Tibial artery (tissue), 4 donors: ENCODE results near the gene TBCE.
"Not testable (repeated sequence)": the region's sequence is repeated elsewhere in the genome, so short reads cannot be mapped to it uniquely, and the experiment has no call there.

ENCODE experiments used
- DNase-seq, 2 donors: peaks; one replicate each; pipeline ENCODE4 v3.0.0-alpha.2; 2019
- H3K27ac ChIP-seq, 2 donors: fragments of 200-600 bp; sonication (generic) in 1 of 2; 1 replicate in 1 of 2; 2 replicates in 1 of 2; pipeline ENCODE4 v1.5.1; 2018 to 2019; ENCODE audit warnings: mild to moderate bottlenecking in 1 of 2
- H3K27me3 ChIP-seq, 2 donors: fragments of 200-600 bp; sonication (generic) in 1 of 2; one replicate each; pipeline versions ENCODE4 v1.5.1 to v1.6.0; 2016 to 2019
- H3K36me3 ChIP-seq, 3 donors: fragments of 200-600 bp; sonication (generic) in 2 of 3; one replicate each; pipeline ENCODE4 v1.5.1; 2016 to 2019; ENCODE audit warnings: mild to moderate bottlenecking in 2 of 3
- H3K4me1 ChIP-seq, 4 donors: fragments of 200-600 bp; sonication (generic) in 2 of 4; 1 replicate in 3 of 4; 2 replicates in 1 of 4; pipeline ENCODE4 v1.5.1; 2016 to 2019
- H3K4me3 ChIP-seq, 2 donors: fragments of 200-600 bp; sonication (generic) in 1 of 2; 1 replicate in 1 of 2; 2 replicates in 1 of 2; pipeline ENCODE4 v1.5.1; 2018 to 2019; ENCODE audit warnings: mild to moderate bottlenecking in 2 of 2
- H3K9me3 ChIP-seq, 3 donors: fragments of 200-600 bp; sonication (generic) in 1 of 3; one replicate each; pipeline ENCODE4 v1.5.1; 2016 to 2019
- intact Hi-C: fragments of 100-400 bp; cut with DNase I; formaldehyde crosslinking; loops from one replicate; pipeline ENCODE4 v1.15.0; 2023; ENCODE audit warnings: low total_unique reads
- TF ChIP-seq, protein P1 (sequence below), 2 experiments: fragments of 200-600 bp in 1 of 2; fragments of 450-650 bp in 1 of 2; IDR thresholded peaks; one replicate each; pipeline ENCODE4 v1.5.1; 2017 to 2019; ENCODE audit warnings: antibody characterized with exemption in 2 of 2, mild to moderate bottlenecking in 1 of 2, moderate library complexity in 1 of 2

TBCE gene

DNA sequence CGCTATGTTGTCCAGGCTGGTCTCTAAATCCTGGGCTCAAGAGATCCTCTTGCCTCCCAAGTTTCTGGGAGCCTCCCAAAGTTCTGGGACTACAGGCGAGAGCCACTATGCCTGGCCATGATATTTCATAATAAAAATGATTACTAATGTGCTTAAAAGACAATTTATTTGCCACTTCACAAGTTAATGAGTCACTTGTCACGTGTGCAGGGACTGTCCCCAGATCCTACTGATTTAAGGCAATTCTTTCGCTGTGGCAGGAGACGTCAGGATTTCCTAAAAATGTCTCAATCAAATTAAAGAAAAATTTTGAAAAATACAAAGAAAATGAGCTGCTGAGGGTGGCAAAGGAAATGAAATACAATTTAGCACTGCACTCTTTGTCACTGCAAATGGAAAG lies 93.5 kb downstream of the TBCE start:
- intact Hi-C loops = no loop called here
- DNase-seq = no peak
- no peak overlapping the region for H3K27ac ChIP-seq

DNA sequence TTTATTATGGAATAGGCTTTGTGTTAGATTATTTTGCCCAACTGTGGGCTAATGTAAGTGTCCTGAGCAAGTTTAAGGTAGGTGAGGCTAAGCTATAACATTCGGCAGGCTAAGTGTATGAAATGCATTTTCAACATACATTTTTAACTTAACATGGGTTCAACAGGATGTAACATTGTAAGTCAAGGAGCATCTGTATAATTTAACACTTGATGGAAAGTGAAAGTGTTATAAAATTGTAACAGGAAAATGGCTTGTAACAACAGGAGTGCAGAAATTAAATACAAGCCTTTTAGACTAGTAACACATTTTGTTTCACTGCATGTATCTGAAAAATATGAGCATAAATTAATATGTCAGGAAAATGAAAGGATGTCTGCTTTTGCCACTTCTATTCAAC lies 94.7 kb downstream of the TBCE start:
- intact Hi-C loops = no loop called here
- no peaks in the 10 kb centered on the region for H3K9me3 ChIP-seq
- no peaks in the 10 kb centered on the region for H3K27me3 ChIP-seq
- no peak overlapping the region for H3K27ac ChIP-seq
- no peak for DNase-seq
- H3K4me3 ChIP-seq = no peak overlapping the region
- TF ChIP-seq, protein P1, sequence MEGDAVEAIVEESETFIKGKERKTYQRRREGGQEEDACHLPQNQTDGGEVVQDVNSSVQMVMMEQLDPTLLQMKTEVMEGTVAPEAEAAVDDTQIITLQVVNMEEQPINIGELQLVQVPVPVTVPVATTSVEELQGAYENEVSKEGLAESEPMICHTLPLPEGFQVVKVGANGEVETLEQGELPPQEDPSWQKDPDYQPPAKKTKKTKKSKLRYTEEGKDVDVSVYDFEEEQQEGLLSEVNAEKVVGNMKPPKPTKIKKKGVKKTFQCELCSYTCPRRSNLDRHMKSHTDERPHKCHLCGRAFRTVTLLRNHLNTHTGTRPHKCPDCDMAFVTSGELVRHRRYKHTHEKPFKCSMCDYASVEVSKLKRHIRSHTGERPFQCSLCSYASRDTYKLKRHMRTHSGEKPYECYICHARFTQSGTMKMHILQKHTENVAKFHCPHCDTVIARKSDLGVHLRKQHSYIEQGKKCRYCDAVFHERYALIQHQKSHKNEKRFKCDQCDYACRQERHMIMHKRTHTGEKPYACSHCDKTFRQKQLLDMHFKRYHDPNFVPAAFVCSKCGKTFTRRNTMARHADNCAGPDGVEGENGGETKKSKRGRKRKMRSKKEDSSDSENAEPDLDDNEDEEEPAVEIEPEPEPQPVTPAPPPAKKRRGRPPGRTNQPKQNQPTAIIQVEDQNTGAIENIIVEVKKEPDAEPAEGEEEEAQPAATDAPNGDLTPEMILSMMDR (IDR thresholded peaks at IDR 0.05) = no peak
- H3K4me1 ChIP-seq = no peaks in the 10 kb centered on the region
- H3K36me3 ChIP-seq = peaks cover 26 to 36% (median 31%) of the 10 kb centered on the region in 3 donors

More for the DNA sequence above, 93.5 kb downstream of the TBCE start:
- TF ChIP-seq, protein P1 (IDR thresholded peaks at IDR 0.05) = no peak
- Histone ChIP-seq H3K36me3 (peaks cover 23 to 32% (median 24%) of the 10 kb centered on the region in 3 donors), H3K9me3 (no peaks in the 10 kb centered on the region), H3K4me3 (no peak overlapping the region), H3K4me1 (no peaks in the 10 kb centered on the region), H3K27me3 (no peaks in the 10 kb centered on the region)

DNA sequence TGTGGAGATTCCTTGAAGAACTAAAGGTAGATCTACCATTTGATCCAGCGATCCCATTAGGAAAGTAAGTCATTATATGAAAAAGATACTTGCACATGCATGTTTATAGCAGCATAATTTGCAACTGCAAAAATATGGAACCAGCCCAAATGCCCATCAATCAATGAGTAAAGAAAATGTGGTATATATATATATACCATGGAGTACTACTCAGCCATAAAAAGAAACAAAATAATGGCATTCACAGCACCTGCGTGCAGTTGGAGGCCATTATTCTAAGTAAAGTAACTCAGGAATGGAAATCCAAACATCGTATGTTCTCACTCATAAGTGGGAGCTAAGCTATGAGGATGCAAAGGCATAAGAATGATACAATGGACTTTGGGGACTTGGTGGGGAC lies 95.6 kb downstream of the TBCE start:
- peaks cover 26 to 36% (median 32%) of the 10 kb centered on the region in 3 donors for H3K36me3 ChIP-seq

DNA sequence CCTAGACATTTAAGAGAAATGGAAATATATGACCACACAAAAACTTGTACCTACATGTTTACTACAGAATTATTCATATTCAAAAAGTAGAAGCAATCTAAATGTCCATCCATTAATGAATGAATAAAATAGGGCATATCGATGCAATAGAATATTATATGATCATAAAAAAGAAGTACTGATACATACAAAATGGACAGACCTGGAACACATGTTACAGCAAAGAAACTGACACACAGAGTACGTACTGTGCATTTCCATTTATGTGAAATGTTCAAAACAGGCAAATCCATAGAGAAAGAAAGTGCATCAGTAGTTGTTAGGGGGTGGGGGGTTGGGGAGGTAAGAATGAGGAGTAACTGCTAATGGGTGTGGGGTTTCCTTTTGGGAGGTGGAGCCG lies 97.8 kb downstream of the TBCE start:
- Histone ChIP-seq H3K27ac (no peak overlapping the region), H3K9me3 (no peaks in the 10 kb centered on the region), H3K4me1 (no peaks in the 10 kb centered on the region), H3K36me3 (peaks cover 36 to 43% (median 37%) of the 10 kb centered on the region in 3 donors), H3K27me3 (no peaks in the 10 kb centered on the region), H3K4me3 (no peak overlapping the region)
- DNase-seq = no peak
- intact Hi-C loops = no loop called here
- TF ChIP-seq, protein P1 (IDR thresholded peaks at IDR 0.05) = no peak

More for the DNA sequence above, 95.6 kb downstream of the TBCE start:
- DNase-seq, H3K4me3 ChIP-seq, H3K27me3 ChIP-seq, H3K9me3 ChIP-seq, H3K27ac ChIP-seq, H3K4me1 ChIP-seq, intact Hi-C loops: not testable (repeated sequence)

DNA sequence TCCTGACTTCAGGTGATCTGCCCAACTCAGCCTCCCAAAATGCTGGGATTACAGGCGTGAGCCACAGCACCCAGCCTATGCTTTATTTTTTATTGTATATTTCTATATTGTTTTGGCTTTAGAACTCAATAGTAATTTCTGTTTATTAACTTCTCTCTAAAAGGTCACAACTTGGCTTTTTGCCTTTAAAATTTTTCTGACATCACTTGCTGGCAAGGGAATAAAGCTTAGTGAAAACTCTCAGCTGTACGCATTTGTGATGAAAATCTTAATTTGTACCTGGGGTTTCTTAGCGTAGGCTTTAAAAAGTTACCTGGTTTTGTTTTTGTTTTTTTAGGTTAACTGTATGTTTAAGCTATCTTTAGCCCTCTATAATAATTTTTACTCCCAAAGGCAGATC lies 100.8 kb downstream of the TBCE start:
- no peak for DNase-seq
- no peak overlapping the region for H3K27ac ChIP-seq
- H3K4me1 ChIP-seq = no peaks in the 10 kb centered on the region
- peaks cover 35 to 60% (median 45%) of the 10 kb centered on the region in 3 donors for H3K36me3 ChIP-seq
- no peaks in the 10 kb centered on the region for H3K27me3 ChIP-seq
- TF ChIP-seq, protein P1 (IDR thresholded peaks at IDR 0.05) = no peak
- H3K4me3 ChIP-seq = no peak overlapping the region
- intact Hi-C loops = no loop called here
- no peaks in the 10 kb centered on the region for H3K9me3 ChIP-seq

DNA sequence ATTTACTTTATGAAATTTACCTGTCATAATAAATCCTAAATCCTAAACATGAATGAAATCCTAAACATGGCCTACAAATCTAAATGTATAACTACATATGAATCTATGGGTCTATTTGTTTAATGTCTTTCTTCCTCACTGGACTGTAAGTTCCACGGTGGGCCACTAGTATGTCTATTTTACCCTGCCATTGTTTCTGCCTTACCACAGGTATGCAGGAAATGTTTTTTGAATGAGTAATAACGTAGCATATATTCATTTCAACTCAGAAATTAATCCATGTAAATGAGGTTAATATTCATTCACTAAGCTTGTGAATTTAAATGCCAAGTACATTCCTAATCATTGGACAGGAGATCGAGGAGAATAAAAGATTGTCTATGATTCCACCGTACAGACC lies 101.7 kb downstream of the TBCE start:
- no peaks in the 10 kb centered on the region for H3K27me3 ChIP-seq
- H3K9me3 ChIP-seq = no peaks in the 10 kb centered on the region
- no peak overlapping the region for H3K4me3 ChIP-seq
- TF ChIP-seq, protein P1 (IDR thresholded peaks at IDR 0.05) = no peak
- intact Hi-C loops = no loop called here
- H3K36me3 ChIP-seq = peaks cover 33 to 66% (median 41%) of the 10 kb centered on the region in 3 donors
- H3K4me1 ChIP-seq = no peaks in the 10 kb centered on the region
- H3K27ac ChIP-seq = no peak overlapping the region
- no peak for DNase-seq

- intact Hi-C loops, DNase-seq, H3K27me3 ChIP-seq, H3K4me3 ChIP-seq, H3K4me1 ChIP-seq, H3K27ac ChIP-seq, H3K9me3 ChIP-seq: not testable (repeated sequence)
- H3K36me3 ChIP-seq = peaks cover 25 to 57% (median 32%) of the 10 kb centered on the region in 3 donors
Measured at GRCh38 chr1:235469897-235470296, 102.7 kb downstream of the TBCE start.
